ENCODE data around the gene CFAP52. TPM values are rescaled to one million over a fixed set of nuclear protein-coding genes. Genes with fewer than 3 reads are reported as not detected.

Gene CFAP52
- total RNA-seq, 1 experiment from 2014 or later: not detected

- no peaks in the 10 kb centered on the region for H4K20me1 ChIP-seq (ENCODE audit: insufficient read depth)
- H3K79me2 ChIP-seq (ENCODE audit: low read depth): no peaks in the 10 kb centered on the region
- no peak for TF ChIP-seq EZH2 (IDR thresholded peaks at IDR 0.05; ENCODE audit: low read depth)
- TF ChIP-seq CTCF (conservative IDR thresholded peaks at IDR 0.05): no peak
- H3K4me2 ChIP-seq: no peak overlapping the region
- no peak overlapping the region for H2AFZ ChIP-seq
- H3K9me2 ChIP-seq (ENCODE audit: insufficient read depth): no peaks in the 10 kb centered on the region
- ChIA-PET POLR2A (ENCODE audit: unreplicated experiment) (no interaction called here), CTCF (no interaction called here)
- no peaks in the 10 kb centered on the region for H3F3A ChIP-seq (ENCODE audit: insufficient read depth, low read depth)
- no peak overlapping the region for H3K4me3 ChIP-seq
- intact Hi-C loops (cut with micrococcal nuclease; ENCODE audit: unreplicated experiment): no loop called here
- no peak for DNase-seq
- H3K27me3 ChIP-seq (ENCODE audit: insufficient read depth, low read depth): no peaks in the 10 kb centered on the region
- no peaks in the 10 kb centered on the region for H3K36me3 ChIP-seq (ENCODE audit: low read depth)
- no peaks in the 10 kb centered on the region for H3K9me3 ChIP-seq (ENCODE audit: insufficient read depth, low read depth)
- no peaks in the 10 kb centered on the region for H3K4me1 ChIP-seq (replicated peaks; ENCODE audit: insufficient read depth)
- no TSS peak for BruUV-seq (replicated peaks)
- H3K27ac ChIP-seq: no peak overlapping the region
Observed at GRCh38 chr17:9557161-9557755, 19.2 kb upstream of the CFAP52 start.

- Histone ChIP-seq H3K9me3 (ENCODE audit: insufficient read depth, low read depth) (no peaks in the 10 kb centered on the region), H3K4me2 (no peak overlapping the region), H3K27me3 (ENCODE audit: insufficient read depth, low read depth) (no peaks in the 10 kb centered on the region), H2AFZ (no peak overlapping the region), H3K4me3 (no peak overlapping the region), H3K9me2 (ENCODE audit: insufficient read depth) (no peaks in the 10 kb centered on the region), H3K4me1 (replicated peaks; ENCODE audit: insufficient read depth) (no peaks in the 10 kb centered on the region), H3K36me3 (ENCODE audit: low read depth) (no peaks in the 10 kb centered on the region), H4K20me1 (ENCODE audit: insufficient read depth) (no peaks in the 10 kb centered on the region), H3K79me2 (ENCODE audit: low read depth) (no peaks in the 10 kb centered on the region), H3K27ac (no peak overlapping the region), H3F3A (ENCODE audit: insufficient read depth, low read depth) (no peaks in the 10 kb centered on the region)
- CTCF ChIA-PET: no interaction called here
- no peak for DNase-seq
- POLR2A ChIA-PET (ENCODE audit: unreplicated experiment): no interaction called here
- intact Hi-C loops (cut with micrococcal nuclease; ENCODE audit: unreplicated experiment): no loop called here
- TF ChIP-seq EZH2 (IDR thresholded peaks at IDR 0.05; ENCODE audit: low read depth): no peak
- no peak for TF ChIP-seq CTCF (conservative IDR thresholded peaks at IDR 0.05)
- no TSS peak for BruUV-seq (replicated peaks)
Observed at GRCh38 chr17:9557857-9558256, 18.6 kb upstream of the CFAP52 start.

GRCh38 chr17:9564104-9564503 lies 12.3 kb upstream of the CFAP52 start:
- TF ChIP-seq EZH2 (IDR thresholded peaks at IDR 0.05; ENCODE audit: low read depth): no peak
- TF ChIP-seq CTCF (conservative IDR thresholded peaks at IDR 0.05): no peak
- Histone ChIP-seq H3K4me2 (no peak overlapping the region), H3K4me3 (no peak overlapping the region), H3K9me3 (ENCODE audit: insufficient read depth, low read depth) (no peaks in the 10 kb centered on the region), H3K36me3 (ENCODE audit: low read depth) (no peaks in the 10 kb centered on the region), H3F3A (ENCODE audit: insufficient read depth, low read depth) (no peaks in the 10 kb centered on the region), H2AFZ (no peak overlapping the region), H3K9me2 (ENCODE audit: insufficient read depth) (no peaks in the 10 kb centered on the region), H3K4me1 (replicated peaks; ENCODE audit: insufficient read depth) (no peaks in the 10 kb centered on the region), H3K27ac (no peak overlapping the region), H3K79me2 (ENCODE audit: low read depth) (no peaks in the 10 kb centered on the region), H4K20me1 (ENCODE audit: insufficient read depth) (no peaks in the 10 kb centered on the region), H3K27me3 (ENCODE audit: insufficient read depth, low read depth) (no peaks in the 10 kb centered on the region)
- CTCF ChIA-PET: no interaction called here
- POLR2A ChIA-PET (ENCODE audit: unreplicated experiment): no interaction called here
- no peak for DNase-seq
- intact Hi-C loops (cut with micrococcal nuclease; ENCODE audit: unreplicated experiment): no loop called here
- no TSS peak for BruUV-seq (replicated peaks)
